AML-193 (cell line): Measurements from ENCODE around the gene PLPP1.
A peak's percentile ranks its signal among the peaks of the same experiment; 100 is the strongest.

Experiments
- DNase-seq, 2 experiments: peaks; one replicate each; lab custom pipeline; 2025; lab: John Stamatoyannopoulos, UW

PLPP1 gene

DNA sequence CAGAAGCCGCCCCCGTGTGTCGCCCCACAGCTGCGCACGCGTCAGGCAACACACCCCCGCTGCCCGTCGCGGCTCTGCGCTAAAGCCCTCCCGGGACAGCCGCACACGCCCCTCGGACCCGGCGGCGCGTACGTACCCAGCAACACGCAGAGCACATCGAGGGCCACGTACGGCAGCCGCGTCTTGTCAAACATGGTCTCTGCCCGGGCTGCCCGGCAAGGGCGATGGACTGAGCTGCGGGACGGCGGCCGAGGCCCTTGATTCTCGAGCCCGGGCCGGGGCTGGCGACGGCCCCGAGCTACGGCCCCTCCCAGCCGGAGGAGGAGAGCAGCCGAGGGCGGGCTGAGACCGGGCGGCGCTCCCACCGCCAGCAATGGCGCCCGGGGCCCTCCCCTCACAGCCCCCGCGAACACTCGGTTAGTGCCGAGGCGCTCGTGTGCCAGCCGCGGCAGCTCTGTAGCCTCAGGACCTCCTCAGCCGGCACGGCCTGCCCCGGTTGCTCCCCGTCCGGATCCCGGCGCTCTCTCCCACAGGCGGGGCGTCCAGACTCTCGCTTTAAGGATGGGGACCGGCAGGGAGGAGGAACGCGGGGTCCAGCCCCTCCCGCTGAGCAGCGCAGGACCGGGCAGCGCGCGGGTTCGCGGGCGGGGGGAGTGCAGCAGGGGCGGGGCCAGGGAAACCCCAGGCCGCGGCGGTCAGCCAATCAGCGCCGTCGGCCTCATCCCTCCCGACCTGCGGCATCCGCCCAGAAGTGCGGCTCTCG, at the start of gene PLPP1:
PLPP1 (minus strand) TSS at position 529 of the 763 bp plus-strand sequence; CDS start at position 194, 335 bp downstream.
- DNase-seq, result peak; percentile 16 to 17

DNA sequence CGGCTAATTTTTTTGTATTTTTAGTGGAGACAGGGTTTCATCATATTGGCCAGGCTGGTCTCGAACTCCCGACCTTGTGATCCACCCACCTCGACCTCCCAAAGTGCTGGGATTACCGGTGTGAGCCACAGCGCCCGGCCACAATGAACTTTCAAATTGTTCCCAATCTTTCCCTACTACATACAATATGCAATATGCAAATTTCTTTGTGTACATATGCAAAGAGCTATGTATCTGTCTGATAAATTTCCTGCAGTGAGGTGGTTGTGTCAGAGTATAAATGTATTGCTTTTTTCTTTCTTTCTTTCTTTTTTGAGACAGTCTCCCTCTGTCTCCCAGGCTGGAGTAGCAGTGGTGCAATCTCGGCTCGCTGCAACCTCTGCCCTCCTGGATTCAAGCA, 48.8 kb upstream of the PLPP1 start:
- DNase-seq, result no peak

DNA sequence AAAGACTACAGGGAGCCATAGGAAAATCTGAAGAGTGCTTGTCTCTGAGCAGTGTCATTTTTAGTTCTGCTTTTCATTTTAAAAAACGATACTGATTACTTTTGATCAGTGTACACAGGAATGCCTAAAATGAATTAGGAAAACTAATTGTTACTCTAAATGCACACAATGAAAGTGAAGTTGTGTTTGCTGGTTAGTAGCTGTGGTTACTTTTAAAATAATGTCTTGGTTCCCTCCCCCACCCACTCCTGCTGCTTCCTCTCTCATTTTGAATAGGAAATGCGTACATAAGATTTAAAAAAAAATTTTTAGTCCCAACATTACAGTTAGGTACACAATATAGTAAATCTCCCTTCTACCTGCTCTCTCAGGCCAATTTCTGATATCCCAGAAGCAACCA, 47.5 kb upstream of the PLPP1 start:
- no peak for DNase-seq

DNA sequence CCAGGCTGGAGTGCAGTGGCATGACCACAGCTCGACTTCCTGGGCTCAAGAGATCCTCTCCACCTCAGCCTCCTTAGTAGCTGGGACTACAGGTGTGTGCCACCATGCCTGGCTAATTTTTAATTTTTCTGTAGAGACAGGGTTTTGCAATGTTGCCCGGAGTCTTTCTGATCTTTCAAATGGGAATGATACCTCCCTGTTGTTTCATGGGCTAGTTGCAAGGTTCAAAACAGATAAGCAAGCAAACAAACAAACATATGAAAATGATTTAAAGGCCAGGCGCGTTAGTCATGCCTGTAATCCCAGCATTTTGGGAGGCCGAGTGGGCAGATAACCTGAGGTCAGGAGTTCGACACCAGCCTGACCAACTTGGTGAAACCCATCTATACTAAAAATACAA, 45.3 kb upstream of the PLPP1 start:
- no peak for DNase-seq

DNA sequence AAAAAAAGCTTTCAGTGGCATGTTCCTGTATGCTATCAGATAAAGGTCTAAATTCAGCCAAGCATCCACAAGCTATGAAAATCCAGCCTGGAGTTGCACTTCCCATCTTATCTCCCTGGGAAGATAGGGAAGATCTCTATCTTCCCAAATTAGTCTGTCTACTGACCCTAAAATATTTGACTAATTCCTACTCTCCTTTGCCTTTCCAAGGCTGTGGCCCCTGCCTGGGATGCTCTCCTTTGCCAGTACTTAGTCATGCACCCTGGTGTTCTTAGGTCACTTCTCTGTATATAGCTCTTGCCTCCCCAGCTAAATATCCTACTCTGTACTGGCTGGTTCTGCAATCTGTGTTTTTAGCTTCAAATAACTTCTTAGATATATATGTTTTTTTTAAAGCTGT, 44.0 kb upstream of the PLPP1 start:
- no peak for DNase-seq

DNA sequence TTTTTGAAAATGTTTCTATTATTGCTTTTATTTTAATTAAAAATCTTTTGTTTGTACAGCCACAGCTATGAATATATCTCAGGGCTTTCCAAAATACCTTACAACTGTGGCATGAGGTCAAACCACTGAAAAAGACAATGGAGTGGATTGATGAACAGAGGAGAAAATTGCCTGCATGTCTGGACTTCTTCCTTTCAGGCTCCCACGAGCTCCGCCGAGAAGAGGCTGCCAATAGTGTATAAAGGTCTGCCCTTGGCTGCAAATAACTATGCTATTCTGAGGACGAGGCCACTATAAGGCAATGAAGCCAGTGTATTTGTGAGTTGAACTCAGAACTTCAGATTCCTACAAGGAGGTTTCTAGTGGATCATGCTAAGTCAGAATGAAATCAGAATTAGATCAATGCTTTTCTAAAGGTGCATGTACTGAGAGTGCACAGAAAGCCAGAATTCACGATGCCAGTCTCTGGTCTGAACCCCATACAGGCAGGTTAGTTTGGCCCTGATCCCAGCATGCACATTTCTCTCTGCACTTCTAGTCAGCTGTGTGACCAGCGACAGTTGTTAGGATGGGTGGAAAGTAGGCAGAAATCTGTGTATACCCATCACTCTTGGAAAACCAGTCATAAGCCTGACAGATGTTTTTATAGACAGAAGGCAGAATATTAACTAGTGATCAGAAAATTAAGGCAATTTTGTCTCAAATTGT, 42.7 kb upstream of the PLPP1 start:
- no peak for DNase-seq

DNA sequence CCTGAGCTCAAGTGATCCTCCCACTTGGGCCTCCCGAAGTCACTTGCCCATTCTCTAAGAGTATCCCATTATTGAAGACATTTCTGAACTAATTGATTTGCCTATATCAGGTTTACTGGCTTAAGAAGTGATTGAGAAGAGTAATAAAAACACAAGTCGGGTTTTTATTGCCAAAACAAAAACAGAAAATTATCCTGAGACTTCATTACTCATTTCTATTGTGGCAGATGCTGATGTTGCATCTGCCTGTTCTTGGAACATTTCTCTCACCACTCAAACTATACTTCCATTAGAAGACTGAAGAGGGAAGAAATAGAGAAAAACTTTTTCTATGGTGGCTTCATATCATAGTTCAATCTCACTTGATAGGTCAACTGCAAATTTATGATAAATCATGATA, 41.9 kb upstream of the PLPP1 start:
- DNase-seq, result no peak

DNA sequence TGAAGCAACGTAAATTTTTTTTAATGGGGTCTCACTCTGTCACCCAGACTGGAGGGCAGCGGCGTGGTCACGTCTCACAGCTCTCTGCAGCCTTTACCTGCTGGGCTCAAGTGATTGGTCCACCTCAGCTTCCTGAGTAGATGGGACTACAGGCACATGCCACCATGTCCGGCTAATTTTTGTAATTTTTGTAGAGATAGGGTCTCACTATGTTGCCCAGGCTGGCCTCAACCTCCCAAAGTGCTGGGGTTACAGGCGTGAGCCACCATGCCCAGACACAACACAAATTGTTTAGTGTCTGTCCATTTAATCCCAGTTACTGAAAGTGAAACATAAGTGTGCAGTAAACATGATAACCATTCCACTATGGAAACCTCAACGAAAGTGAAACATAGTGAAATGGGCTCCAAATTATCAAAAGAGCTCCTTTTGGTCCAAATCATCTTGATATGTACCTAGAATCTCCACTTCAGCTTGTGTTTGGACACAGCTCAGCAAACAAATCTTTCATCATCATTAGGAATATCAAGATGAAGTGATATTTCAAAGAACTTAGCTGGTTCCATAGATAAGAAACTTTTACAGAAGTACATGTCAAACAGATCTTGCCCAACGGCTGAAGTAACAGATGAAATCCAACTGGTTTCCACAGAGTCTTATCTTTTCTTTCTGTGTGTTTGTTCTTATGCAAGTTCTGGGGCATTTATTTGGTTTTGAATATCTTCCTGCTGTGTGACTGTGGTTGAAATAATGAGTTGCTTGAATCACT, 41.2 kb upstream of the PLPP1 start:
- DNase-seq, result peak; percentile 30 to 36

DNA sequence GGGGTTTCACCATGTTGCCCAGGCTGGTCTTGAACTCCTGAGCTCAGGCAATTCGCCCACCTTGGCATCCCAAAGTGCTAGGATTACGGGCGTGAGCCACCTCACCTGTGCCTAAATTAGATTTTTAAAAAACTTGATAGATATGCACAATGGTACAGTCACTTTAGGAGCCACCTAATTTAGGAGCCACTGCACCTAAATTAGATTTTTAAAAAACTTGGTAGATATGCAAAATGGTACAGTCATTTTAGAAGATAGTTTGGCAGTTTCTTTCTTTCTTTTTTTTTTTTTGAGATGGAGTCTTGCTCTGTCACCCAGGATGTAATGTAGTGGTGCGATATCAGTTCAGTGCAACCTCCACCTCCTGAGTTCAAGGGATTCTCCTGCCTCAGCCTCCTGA, 37.8 kb upstream of the PLPP1 start:
- no peak for DNase-seq

DNA sequence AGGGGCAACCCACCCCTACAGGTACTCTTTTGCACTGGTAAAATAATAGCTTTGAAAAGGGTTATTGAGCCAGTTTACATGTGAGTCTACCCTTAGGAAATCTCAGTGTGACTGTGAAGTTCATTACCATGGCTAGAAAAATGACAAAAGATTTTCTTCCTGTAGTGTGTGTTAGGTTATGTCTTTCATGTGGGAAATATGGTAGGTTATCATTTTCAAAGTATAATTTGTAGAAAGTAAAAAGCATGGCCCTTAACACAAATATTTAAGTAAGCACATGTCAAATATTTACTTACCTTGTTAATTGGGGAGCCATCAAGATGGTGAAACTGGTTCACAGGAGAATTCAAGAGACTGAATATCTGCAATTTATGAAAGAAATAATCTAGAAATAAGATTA, 37.3 kb upstream of the PLPP1 start:
- no peak for DNase-seq

DNA sequence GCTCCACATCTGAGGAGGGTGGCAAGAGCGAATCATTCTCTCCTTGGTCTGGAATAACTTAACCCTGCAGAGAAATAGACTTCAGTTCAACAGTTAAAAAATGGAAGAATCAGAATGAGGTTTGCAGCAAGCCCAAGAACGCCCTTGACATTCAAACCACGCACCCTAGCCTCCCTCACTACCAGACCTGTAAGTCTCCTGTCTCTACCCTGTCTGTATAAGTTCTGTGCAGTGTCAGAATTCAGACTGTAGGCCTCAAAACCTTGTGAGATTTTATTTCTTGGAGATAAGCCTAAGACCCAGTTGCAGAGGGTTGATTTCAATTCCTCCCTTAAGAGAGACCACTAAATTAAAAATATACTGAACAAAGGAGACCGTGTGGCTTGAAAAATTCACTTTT, 35.8 kb upstream of the PLPP1 start:
- DNase-seq, result no peak

DNA sequence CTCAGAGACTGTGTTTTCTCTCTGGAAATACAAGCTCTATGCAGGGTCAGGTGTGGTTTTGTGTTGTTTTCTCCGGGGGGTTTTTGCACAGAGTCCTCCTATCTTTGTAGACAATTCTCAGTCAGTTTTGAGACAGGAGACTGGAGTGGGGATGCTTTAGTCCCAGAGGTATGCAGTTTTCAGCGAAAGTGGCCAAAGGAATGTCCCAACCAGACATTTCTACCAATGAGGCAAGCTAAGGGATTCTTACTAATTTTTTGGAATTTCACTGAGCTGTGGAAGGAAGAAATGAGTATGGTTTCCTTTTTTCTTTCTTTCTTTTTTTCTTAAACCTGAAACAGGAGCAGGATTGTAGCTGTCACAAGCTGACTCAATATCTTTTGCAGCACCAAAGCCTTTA, 35.3 kb upstream of the PLPP1 start:
- no peak for DNase-seq

DNA sequence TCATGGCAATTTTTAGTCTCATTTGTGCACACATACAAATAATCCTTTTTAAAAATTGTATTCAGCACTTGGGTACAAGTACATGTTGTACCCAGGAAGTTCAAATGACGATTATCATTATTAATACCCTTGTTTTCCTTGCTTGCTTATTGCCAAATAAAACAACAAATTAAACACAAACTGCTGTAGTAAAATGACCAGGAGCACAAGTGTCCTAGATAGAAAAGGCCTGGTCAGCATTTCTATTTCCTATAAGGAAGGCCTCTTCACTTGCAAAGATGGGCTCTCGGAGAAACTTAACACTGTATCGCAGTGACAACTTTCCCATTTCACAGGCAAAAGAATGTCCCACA, 34.7 kb upstream of the PLPP1 start:
- DNase-seq, result no peak

DNA sequence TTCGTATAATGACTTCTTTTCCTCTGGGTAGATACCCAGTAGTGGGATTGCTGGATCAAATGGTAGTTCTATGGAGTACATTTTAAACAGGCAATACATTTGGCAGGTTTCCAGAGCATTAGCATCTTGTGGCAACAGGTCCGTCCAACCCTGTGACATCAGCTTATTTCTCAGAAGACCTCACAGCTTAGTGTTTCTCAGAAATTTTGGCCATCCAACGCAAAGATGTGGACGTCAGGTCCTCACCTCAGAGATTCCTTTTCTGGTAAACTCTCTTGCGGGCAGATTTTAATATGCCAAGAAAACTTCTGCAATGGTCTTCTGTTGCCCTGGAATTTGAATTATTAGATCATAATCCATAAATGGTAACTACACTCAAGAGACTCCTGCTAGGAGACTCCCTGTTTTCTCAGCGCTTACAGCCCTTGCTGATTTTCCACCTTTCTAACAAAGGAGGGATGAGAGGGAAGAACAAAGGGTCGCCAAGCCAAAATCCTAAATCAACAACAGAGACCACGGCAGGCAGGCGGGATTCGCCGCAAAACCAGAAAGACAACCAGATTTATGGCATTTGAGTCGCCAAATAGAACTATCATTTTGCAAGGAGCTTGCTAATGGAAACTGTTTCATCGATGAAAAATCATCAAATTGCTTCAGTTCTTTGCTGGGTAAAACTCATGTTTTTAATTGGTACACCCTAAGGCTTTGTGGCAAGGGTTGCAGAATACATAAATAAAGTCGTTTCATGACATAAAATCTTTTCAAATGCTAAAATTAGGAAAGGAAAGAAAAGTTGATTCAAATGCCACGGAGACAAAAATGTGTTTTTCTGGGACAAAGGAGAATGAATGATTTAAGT, 34.1 kb upstream of the PLPP1 start:
- DNase-seq, result no peak

DNA sequence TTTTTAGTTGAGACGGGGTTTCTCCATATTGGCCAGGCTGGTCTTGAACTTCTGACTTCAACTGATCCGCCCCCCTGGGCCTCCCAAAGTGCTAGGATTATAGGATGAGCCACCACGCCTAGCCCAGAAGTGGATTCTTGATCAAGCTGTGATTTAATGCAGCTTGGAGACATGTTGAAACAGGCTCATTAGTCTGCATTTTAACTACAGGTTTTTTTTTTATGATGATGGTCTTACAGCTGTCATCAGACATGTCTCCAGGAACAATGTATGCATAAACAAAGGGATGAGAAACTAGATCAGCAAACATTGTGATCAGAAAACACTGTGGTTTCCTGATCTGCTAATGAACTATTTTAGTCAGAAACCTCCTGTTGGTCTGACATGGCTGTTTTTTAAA, 30.0 kb upstream of the PLPP1 start:
- no peak for DNase-seq

DNA sequence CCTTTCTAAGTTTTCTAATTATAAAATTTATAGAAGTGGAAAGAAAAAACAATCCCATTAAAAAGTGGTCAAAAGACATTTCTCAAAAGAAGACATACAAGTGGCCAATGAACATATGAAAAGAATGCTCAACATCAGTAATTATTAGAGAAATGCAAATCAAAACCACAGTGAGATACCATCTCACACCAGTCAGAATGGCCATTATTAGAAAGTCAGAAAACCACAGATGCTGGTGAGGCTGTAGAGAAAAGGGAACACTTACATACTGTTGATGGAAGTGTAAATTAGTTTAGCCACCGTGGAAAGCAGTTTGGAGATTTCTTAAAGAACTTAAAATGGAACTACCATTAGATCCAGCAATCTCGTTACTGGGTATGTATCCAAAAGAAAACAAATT, 23.7 kb upstream of the PLPP1 start:
- no peak for DNase-seq

DNA sequence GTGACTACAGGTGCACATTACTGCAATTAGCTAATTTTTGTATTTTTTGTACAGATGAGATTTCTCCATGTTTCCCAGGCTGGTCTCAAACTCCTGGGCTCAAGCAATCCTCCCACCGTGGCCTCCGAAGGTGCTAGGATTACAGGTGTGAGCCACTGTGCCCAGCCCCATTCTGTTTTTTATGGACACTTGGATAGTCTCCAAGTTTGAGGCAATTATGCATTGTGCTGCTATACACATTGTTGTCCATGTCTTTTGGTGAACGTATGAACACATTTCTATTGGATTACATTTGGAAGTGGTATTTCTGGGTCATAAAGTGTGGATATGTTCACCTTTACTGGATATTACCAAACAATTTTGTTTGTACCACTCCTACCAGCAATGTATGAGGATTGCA, 22.4 kb upstream of the PLPP1 start:
- no peak for DNase-seq

DNA sequence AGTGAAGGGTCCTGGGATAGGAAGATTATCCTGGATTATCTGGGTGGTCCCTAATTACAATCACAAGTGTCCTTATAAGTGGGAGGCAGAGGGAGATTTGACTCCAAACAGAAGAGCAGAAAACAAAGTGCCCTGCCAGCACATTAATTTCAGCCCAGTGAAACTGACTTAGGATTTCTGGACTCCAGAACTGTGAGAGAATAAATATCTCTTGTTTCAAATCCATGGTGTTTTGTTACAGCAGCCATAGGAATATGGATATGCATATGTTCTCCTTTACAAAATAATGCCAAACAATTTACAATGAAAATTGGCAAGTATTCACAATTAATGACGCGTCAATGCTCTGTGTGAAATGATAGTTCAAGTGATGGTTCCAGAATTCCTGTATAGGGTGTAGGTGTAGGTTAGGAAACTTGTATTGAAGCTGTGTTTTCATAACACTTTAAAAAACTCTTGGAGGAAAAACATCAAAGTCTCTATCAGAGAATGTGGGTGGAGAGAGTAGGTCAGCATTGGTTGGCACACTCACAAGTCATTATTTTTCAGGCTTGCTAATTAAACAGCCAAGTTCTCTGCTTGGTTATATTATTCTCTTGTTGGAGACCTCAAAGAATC, 19.9 kb upstream of the PLPP1 start:
- no peak for DNase-seq

DNA sequence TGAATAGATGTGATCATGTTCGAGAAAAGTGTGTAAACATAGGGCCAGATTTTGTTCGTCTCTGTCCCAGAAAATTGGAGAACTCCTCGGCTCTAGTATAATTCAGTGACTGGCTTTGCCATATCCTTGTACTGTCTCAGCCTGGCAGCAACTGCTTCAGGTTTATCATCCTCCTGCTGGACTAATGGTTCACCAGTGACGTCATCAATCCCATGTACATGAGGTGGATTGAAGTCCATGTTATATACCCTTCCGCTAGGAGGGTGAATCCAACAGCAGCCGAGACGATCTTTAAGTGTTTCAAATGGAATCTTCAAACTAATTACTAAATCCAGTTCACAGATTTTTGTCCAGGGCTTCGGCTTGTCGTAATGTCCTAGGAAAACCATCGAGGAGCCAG, 17.1 kb upstream of the PLPP1 start:
- DNase-seq, result no peak

DNA sequence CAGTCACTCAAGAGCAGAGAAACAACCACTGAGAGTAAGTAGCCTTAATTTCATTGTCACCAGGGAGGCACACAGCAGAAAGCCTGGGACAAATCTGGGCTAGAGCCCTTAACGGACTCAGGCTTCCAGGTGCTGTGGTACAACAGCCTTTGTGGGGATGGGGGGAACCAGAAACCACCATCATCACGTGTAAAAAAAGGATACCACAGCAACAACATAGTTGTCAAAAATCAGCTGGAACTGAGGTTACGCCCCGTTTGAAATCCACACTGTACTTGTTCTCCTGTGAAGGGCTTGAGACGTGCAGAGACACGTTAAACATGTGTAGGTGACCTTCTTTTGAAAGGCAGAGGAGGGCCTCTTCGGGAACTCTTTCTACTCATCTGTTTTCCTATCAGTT, 16.6 kb upstream of the PLPP1 start:
- DNase-seq, result no peak

DNA sequence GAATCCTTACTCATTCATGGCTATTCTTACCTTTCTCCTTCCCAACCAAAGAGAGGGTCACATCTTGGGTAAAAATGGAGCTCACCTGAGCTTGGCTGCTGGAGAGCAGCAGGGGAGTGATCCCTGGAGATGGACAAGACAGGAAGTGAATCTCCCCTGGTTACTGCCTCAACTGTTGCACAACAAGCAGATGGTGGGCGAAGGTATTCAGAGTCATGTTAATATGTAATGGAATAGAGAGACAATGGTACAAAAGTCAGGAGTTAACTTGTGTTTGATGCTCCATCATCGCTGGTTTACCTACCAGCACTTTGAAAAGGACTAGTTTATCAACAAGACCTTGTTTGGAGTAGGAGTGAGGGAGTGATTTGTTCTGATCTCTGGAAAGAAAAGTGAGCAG, 13.0 kb upstream of the PLPP1 start:
- DNase-seq, result no peak

DNA sequence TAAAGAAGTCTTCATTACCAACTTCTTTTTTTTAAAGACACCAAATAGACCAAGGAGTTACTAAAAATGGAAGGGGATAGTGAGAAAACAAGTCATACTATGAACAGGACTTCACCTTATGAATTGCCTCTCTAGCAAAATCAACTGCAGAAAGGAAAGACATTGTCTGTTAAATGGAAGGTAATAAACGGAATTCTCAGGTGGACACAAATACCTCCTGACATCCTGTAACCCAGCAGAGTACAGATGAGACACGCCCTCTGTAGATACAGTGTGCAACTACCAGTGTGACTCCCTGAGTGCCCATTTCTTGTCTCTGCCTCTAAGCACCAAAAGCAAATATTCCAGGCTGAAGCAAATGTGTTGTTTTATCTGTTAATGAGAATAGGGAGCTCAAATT, 12.2 kb upstream of the PLPP1 start:
- no peak for DNase-seq
